Measurements from ENCODE around the gene TRAF3.

The TRAF3 gene

GRCh38 chr14:102737402-102738372 lies 39.6 kb upstream of the TRAF3 start:
- no peak for DNase-seq
- H3K27me3 ChIP-seq, result no peaks in the 10 kb centered on the region
- peaks cover 5% of the 10 kb centered on the region; the same call in 1 of the 2 replicates for H3K9me3 ChIP-seq
- H3K4me1 ChIP-seq, result no peaks in the 10 kb centered on the region
- no peak overlapping the region for H3K4me3 ChIP-seq (ENCODE audit: low read depth, low read length)
- no peak for TF ChIP-seq CTCF (IDR thresholded peaks at IDR 0.05; ENCODE audit: low read depth, low read length)
- H3K36me3 ChIP-seq, result peaks cover 6% of the 10 kb centered on the region

GRCh38 chr14:102738373-102739189 lies 38.7 kb upstream of the TRAF3 start:
- no peak overlapping the region for H3K4me3 ChIP-seq (ENCODE audit: low read depth, low read length)
- H3K4me1 ChIP-seq, result no peaks in the 10 kb centered on the region
- peaks cover 3% of the 10 kb centered on the region for H3K36me3 ChIP-seq
- H3K27me3 ChIP-seq, result no peaks in the 10 kb centered on the region
- no peak for DNase-seq
- H3K9me3 ChIP-seq, result peaks cover 5% of the 10 kb centered on the region; the same call in 1 of the 2 replicates
- TF ChIP-seq CTCF (IDR thresholded peaks at IDR 0.05; ENCODE audit: low read depth, low read length), result no peak

GRCh38 chr14:102739190-102739469 lies 38.1 kb upstream of the TRAF3 start:
- H3K4me3 ChIP-seq (ENCODE audit: low read depth, low read length), result no peak overlapping the region
- H3K27me3 ChIP-seq, result no peaks in the 10 kb centered on the region
- TF ChIP-seq CTCF (IDR thresholded peaks at IDR 0.05; ENCODE audit: low read depth, low read length), result no peak
- no peaks in the 10 kb centered on the region for H3K4me1 ChIP-seq
- peaks cover 5% of the 10 kb centered on the region; the same call in 1 of the 2 replicates for H3K9me3 ChIP-seq
- DNase-seq, result no peak
- H3K36me3 ChIP-seq, result peaks cover 3% of the 10 kb centered on the region

GRCh38 chr14:102746634-102747438 lies 30.4 kb upstream of the TRAF3 start:
- peaks cover 3% of the 10 kb centered on the region for H3K36me3 ChIP-seq
- peaks cover 3% of the 10 kb centered on the region; the same call in 1 of the 2 replicates for H3K9me3 ChIP-seq
- peaks cover 9% of the 10 kb centered on the region for H3K4me1 ChIP-seq
- no peak overlapping the region for H3K4me3 ChIP-seq (ENCODE audit: low read depth, low read length)
- TF ChIP-seq CTCF (IDR thresholded peaks at IDR 0.05; ENCODE audit: low read depth, low read length), result no peak
- no peak for DNase-seq
- H3K27me3 ChIP-seq, result no peaks in the 10 kb centered on the region

GRCh38 chr14:102748806-102749205 lies 28.4 kb upstream of the TRAF3 start:
- peaks cover 9% of the 10 kb centered on the region for H3K4me1 ChIP-seq
- H3K27me3 ChIP-seq, result no peaks in the 10 kb centered on the region
- peaks cover 3% of the 10 kb centered on the region for H3K36me3 ChIP-seq
- no peak for TF ChIP-seq CTCF (IDR thresholded peaks at IDR 0.05; ENCODE audit: low read depth, low read length)
- no peaks in the 10 kb centered on the region for H3K9me3 ChIP-seq
- H3K4me3 ChIP-seq (ENCODE audit: low read depth, low read length), result no peak overlapping the region
- DNase-seq, result no peak

Measured in BE2C (cell line).